HepG2 (cell line): ENCODE results near the gene NUCB1. TPM values are rescaled to one million over a fixed set of nuclear protein-coding genes. Genes with fewer than 3 reads are reported as not detected.

ENCODE experiments used
- CC2D1A ChIP-seq: sonication (generic); formaldehyde crosslinking; IDR thresholded peaks from 2 replicates; pipeline ENCODE4 v1.8.1; 2023; ENCODE audit warnings: mild to moderate bottlenecking, missing genetic modification reagents
- GMEB1 ChIP-seq: sonication (generic); formaldehyde crosslinking; IDR thresholded peaks from 2 replicates; pipeline ENCODE4 v1.5.1; 2020; ENCODE audit warnings: missing genetic modification reagents, mild to moderate bottlenecking, borderline replicate concordance
- GRHL1 ChIP-seq: sonication (generic); formaldehyde crosslinking; conservative IDR thresholded peaks from 2 replicates; pipeline ENCODE4 v1.8.0; 2022; ENCODE audit warnings: missing genetic modification reagents
- GZF1 ChIP-seq: sonication (generic); formaldehyde crosslinking; IDR thresholded peaks from 2 replicates; pipeline ENCODE4 v1.5.1; 2020; ENCODE audit warnings: mild to moderate bottlenecking, missing genetic modification reagents
- HNRNPK ChIP-seq: fragments of 200-400 bp; formaldehyde crosslinking; IDR thresholded peaks from 2 replicates; pipeline ENCODE4 v1.6.1; 2018; ENCODE audit warnings: low read length, low read depth, moderate library complexity, mild to moderate bottlenecking; ENCODE audit not compliant: poor library complexity, severe bottlenecking
- JUN ChIP-seq: sonication (generic); formaldehyde crosslinking; IDR thresholded peaks from 2 replicates; pipeline ENCODE4 v1.4.0; 2020; ENCODE audit warnings: mild to moderate bottlenecking, missing genetic modification reagents
- MBNL3 ChIP-seq: fragments of 250-450 bp; sonication (Bioruptor Pico); conservative IDR thresholded peaks from 2 replicates; pipeline ENCODE4 v1.8.0; 2022; ENCODE audit warnings: mild to moderate bottlenecking, inconsistent platforms
- MED1 ChIP-seq: sonication (generic); formaldehyde crosslinking; IDR thresholded peaks from 2 replicates; pipeline ENCODE4 v1.4.0; 2020; ENCODE audit warnings: missing genetic modification reagents
- MXD1 ChIP-seq: sonication (generic); formaldehyde crosslinking; IDR thresholded peaks from 2 replicates; pipeline ENCODE4 v1.4.0; 2020; ENCODE audit warnings: mild to moderate bottlenecking, missing genetic modification reagents
- SP2 ChIP-seq: sonication (generic); formaldehyde crosslinking; IDR thresholded peaks from 2 replicates; pipeline ENCODE4 v1.5.1; 2020; ENCODE audit warnings: mild to moderate bottlenecking, missing genetic modification reagents
- TEF ChIP-seq: sonication (generic); formaldehyde crosslinking; IDR thresholded peaks from 2 replicates; pipeline ENCODE4 v1.5.0; 2020; ENCODE audit warnings: missing genetic modification reagents
- ZFP62 ChIP-seq: sonication (generic); formaldehyde crosslinking; IDR thresholded peaks from 2 replicates; pipeline ENCODE4 v1.4.0; 2020; ENCODE audit warnings: missing genetic modification reagents
- ZHX2 ChIP-seq, 2 experiments: sonication (generic) in 1 of 2; formaldehyde crosslinking in 1 of 2; IDR thresholded peaks; 2 replicates each; pipeline versions ENCODE4 v1.6.1 to v1.9.0; 2014 to 2022; ENCODE audit warnings: antibody characterized with exemption in 1 of 2, borderline replicate concordance in 1 of 2, inconsistent platforms in 1 of 2, low read depth in 1 of 2, missing genetic modification reagents in 1 of 2
- ZNF251 ChIP-seq: sonication (generic); formaldehyde crosslinking; IDR thresholded peaks from 2 replicates; pipeline ENCODE4 v1.9.0; 2021; ENCODE audit warnings: mild to moderate bottlenecking, missing genetic modification reagents
- ZNF501 ChIP-seq: sonication (generic); formaldehyde crosslinking; IDR thresholded peaks from 2 replicates; pipeline ENCODE4 v1.5.1; 2020; ENCODE audit warnings: mild to moderate bottlenecking, moderate library complexity, missing genetic modification reagents
- ZNF670 ChIP-seq: sonication (generic); formaldehyde crosslinking; IDR thresholded peaks from 2 replicates; pipeline ENCODE4 v1.8.0; 2022; ENCODE audit warnings: mild to moderate bottlenecking, missing genetic modification reagents, borderline replicate concordance
- ZNF740 ChIP-seq: sonication (generic); formaldehyde crosslinking; IDR thresholded peaks from 2 replicates; pipeline ENCODE4 v1.4.0; 2020; ENCODE audit warnings: missing genetic modification reagents
- polyA plus RNA-seq, 8 experiments: library from polyadenylated mRNA; depleted of rRNA in 3 of 8; stranded (reverse) in 7 of 8; unstranded in 1 of 8; fragments of >200 nt; fragmentation: Illumina TruSeq in 4 of 8; extraction: Trizol in 4 of 8; gene quantifications; 2 replicates each; pipeline versions ENCODE4 v1.2.1 to v1.2.3, GENCODE V29; 2011 to 2016; ENCODE audit warnings: low read depth in 4 of 8, missing spikeins in 1 of 8, mixed read lengths in 1 of 8; ENCODE audit not compliant: insufficient read depth in 1 of 8
- total RNA-seq, 5 experiments: library from RNA; depleted of rRNA; stranded (reverse); fragments of >200 nt; fragmentation: Illumina TruSeq; extraction: Trizol; gene quantifications; 2 replicates each; pipeline ENCODE4 v1.2.3, GENCODE V29; 2016; ENCODE audit warnings: low read depth in 1 of 5

The NUCB1 gene
- total and polyA plus RNA-seq, 2 of the 13 experiments (the other 11 are each of a cell fraction or from before 2014, with no cell fraction given): 82.3 to 106 TPM

GRCh38 chr19:48872182-48872883 is 27.8 kb upstream of the NUCB1 start, which contains the start of gene PPP1R15A (continued):
- peak; percentile 32; the same call in 1 of the 2 replicates for TF ChIP-seq MXD1 (CRISPR knock-in tag)
- no peak for TF ChIP-seq CC2D1A (CRISPR knock-in tag)
- TF ChIP-seq MBNL3: no peak
- TF ChIP-seq GZF1: no peak
- no peak for TF ChIP-seq ZNF740 (CRISPR knock-in tag)
- peak; percentile 62; the same call in 1 of the 2 replicates for TF ChIP-seq ZHX2 (IDR thresholded peaks at IDR 0.05; ENCODE audit: low read depth)
- TF ChIP-seq ZHX2 (CRISPR knock-in tag; IDR thresholded peaks at IDR 0.05; ENCODE audit: borderline replicate concordance): no peak
- TF ChIP-seq ZFP62 (CRISPR knock-in tag): no peak
- peak; percentile 74 for TF ChIP-seq ZNF501 (CRISPR knock-in tag)
- TF ChIP-seq TEF (CRISPR knock-in tag): peak; percentile 83; the same call in 1 of the 2 replicates
- TF ChIP-seq ZNF670: no peak
- 0 out of 2 replicates have a peak, but pooled peaks have one; percentile 13 for TF ChIP-seq JUN (CRISPR knock-in tag)
- TF ChIP-seq GMEB1 (CRISPR knock-in tag): peak; percentile 87
- TF ChIP-seq HNRNPK: no peak
- no peak for TF ChIP-seq ZNF251 (CRISPR knock-in tag)
- peak; percentile 64 for TF ChIP-seq MED1 (CRISPR knock-in tag)
- no peak; the same call in 1 of the 2 replicates for TF ChIP-seq SP2 (CRISPR knock-in tag)
- no peak for TF ChIP-seq GRHL1 (CRISPR knock-in tag)
